PFSK-1 (cell line): ENCODE measurements around the gene CPLX1.

Source experiments
- FOXP2 ChIP-seq: optimal IDR thresholded peaks from 2 replicates; pipeline ENCODE3; 2011; ENCODE audit warnings: borderline replicate concordance, control low read depth, inconsistent platforms; ENCODE audit not compliant: insufficient read depth; ENCODE audit errors: extremely low read length, extremely low read depth
- POLR2AphosphoS5 ChIP-seq: IDR thresholded peaks from 2 replicates; pipeline ENCODE4 v1.6.1; 2012; ENCODE audit warnings: low read depth, mild to moderate bottlenecking, control low read depth, low read length, moderate library complexity
- REST ChIP-seq, 2 experiments: IDR thresholded peaks; 2 replicates each; pipeline versions ENCODE4 v1.6.1 to v1.8.0; 2011 to 2012; ENCODE audit warnings: low read depth in 2 of 2, low read length in 2 of 2, control low read depth in 1 of 2, inconsistent platforms in 1 of 2, mild to moderate bottlenecking in 1 of 2, moderate library complexity in 1 of 2; ENCODE audit not compliant: insufficient read depth in 1 of 2
- SIN3A ChIP-seq: IDR thresholded peaks from 2 replicates; pipeline ENCODE4 v1.6.1; 2012; ENCODE audit warnings: mild to moderate bottlenecking, low read length, moderate library complexity, borderline replicate concordance; ENCODE audit not compliant: insufficient read depth
- TAF1 ChIP-seq: IDR thresholded peaks from 2 replicates; pipeline ENCODE4 v1.6.1; 2012; ENCODE audit warnings: low read length, control low read depth, borderline replicate concordance; ENCODE audit not compliant: insufficient read depth

CPLX1 gene

DNA sequence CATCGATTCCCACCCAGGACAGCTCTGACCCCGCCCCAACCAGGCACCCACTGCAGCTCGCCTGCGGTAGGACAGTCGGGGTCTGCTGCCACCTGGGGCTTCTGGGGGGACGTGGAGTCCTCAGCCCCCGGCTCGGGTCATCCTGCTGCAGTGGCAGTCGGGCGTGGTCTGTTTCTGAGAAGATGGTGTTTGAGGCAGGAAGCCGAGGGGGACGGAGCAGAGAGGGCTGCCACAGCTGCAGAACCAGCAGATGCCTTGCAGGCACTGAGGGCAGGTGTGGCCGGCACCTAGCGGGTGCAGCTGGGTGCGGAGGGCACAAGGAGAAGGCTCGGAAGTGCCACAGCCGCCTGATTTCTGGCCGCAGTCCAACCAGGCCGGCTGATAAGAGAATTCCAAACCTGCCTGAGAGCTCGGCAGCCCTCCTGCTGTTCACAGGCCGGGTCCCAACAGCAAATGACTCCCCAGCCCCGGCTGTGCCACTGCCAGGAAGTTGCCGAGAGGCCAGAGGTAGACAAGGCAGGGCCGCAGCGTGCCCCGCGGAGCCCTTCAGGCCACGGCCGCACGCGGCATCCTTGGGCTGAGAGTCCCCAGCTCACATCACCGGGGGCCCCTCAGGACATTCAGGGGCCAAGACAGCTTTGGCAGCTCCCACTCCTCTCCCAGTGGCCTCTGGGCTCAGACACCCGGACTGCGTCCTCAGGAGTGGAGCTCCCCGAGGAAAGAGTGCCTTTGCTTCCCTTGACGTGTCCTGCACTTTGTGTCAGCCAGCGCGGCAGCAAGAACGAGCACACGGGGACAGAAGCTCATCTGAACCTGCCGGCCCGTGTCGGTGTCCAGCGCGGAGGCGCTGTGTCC, 9.4 kb upstream of the CPLX1 start:
- TF ChIP-seq SIN3A (no peak), TAF1 (no peak), POLR2AphosphoS5 (no peak), REST (IDR thresholded peaks at IDR 0.05; ENCODE audit: insufficient read depth in 1 of 2, low read depth in 2 of 2, low read length in 2 of 2) (no peak), FOXP2 (no peak)

DNA sequence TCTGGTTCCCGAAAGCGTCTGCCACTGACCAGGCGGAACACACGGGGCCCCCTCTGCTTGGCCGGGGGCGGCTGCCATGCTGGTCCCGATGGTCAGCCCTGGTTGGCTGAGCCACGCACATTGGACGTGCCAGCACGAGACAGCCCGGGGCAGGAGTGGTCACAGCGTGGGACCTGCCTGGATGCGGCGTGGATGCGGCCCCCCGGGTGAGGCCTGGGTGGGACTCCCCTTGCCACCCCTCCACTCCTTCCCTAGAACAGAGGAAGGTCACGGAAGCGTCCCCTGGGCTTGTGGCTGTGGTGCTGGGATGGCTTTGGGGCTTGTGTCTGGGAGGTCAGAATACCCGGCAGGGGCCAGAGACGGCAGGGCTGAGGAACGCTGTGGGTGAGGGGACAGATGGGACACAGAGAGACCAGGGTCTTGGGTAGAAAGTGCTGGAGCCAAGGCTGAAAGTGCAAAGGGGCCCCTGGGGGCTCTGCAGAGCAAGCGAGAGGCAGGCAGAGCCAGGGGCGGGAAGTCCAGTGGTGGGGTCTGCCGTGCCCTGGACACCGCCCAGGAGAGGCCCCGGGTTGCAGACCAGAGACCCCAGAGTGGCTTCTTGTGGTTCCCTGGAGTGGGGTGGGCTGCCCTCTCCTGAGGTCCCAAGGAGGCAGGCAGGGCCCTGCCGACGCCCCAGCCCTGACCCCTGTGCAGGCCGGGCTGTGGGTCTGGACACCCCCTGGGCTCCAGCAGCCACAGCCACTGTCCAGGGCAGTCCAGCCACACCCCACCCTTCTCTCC, 8.6 kb upstream of the CPLX1 start:
- no peak for TF ChIP-seq SIN3A
- TF ChIP-seq FOXP2: no peak
- no peak for TF ChIP-seq POLR2AphosphoS5
- TF ChIP-seq TAF1: no peak
- no peak for TF ChIP-seq REST (IDR thresholded peaks at IDR 0.05; ENCODE audit: insufficient read depth in 1 of 2, low read depth in 2 of 2, low read length in 2 of 2)

GRCh38 chr4:833731-834367, 7.9 kb upstream of the CPLX1 start:
- TF ChIP-seq FOXP2 (no peak), REST (IDR thresholded peaks at IDR 0.05; ENCODE audit: insufficient read depth in 1 of 2, low read depth in 2 of 2, low read length in 2 of 2) (no peak), TAF1 (no peak), POLR2AphosphoS5 (no peak), SIN3A (no peak)

DNA sequence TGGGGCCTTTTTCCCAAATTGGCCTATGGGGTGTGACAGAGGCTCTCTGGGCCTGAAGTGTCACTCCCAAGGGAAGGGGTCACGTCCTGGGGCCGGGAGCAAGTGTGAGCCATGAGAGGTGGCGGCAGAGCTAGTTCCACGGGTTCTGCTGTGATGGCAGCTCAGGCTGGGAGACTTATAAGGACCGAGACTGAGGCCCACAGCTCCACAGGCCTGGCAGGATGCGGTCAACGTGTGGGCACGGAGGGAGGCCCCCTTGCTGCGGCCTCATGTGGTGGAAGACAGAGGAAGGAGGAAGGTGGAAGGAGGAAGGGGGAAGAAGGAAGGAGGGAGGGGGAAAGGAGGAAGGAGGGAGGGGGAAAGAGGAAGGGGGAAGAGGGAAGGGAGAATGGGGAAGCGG, 7.2 kb upstream of the CPLX1 start:
- TF ChIP-seq REST (IDR thresholded peaks at IDR 0.05; ENCODE audit: insufficient read depth in 1 of 2, low read depth in 2 of 2, low read length in 2 of 2) (no peak), POLR2AphosphoS5 (no peak), FOXP2 (no peak), SIN3A (no peak), TAF1 (no peak)
